H1 (cell line): Measurements from ENCODE around the gene RHBDF2.

ENCODE experiments used
- BCL11A ChIP-seq, 2 experiments: IDR thresholded peaks; one replicate each; pipeline ENCODE4 v1.6.1; 2011; ENCODE audit warnings: low read depth in 2 of 2, low read length in 2 of 2, mild to moderate bottlenecking in 2 of 2
- CHD2 ChIP-seq: IDR thresholded peaks from 2 replicates; pipeline ENCODE4 v1.6.1; 2012; ENCODE audit warnings: low read length, improper control_type of control experiment
- CREB1 ChIP-seq: IDR thresholded peaks from 2 replicates; pipeline ENCODE4 v1.6.1; 2012; ENCODE audit warnings: inconsistent platforms
- CTCF ChIP-seq, 3 experiments: IDR thresholded peaks; 1 replicate in 2 of 3; 2 replicates in 1 of 3; pipeline versions ENCODE4 v1.5.1 to v1.6.1; 2011; ENCODE audit warnings: low read length in 3 of 3, mild to moderate bottlenecking in 3 of 3, inconsistent platforms in 2 of 3, low read depth in 1 of 3, moderate library complexity in 1 of 3; ENCODE audit not compliant: insufficient read depth in 1 of 3; ENCODE audit errors: control extremely low read depth in 1 of 3
- EZH2 ChIP-seq: fragments of 200-600 bp; sonication (generic); IDR thresholded peaks from 2 replicates; pipeline ENCODE4 v1.7.1; 2012; ENCODE audit warnings: low read depth, mild to moderate bottlenecking, moderate library complexity, low read length, inconsistent platforms; ENCODE audit not compliant: severe bottlenecking
- GABPA ChIP-seq: IDR thresholded peaks from 2 replicates; pipeline ENCODE4 v1.6.1; 2011; ENCODE audit warnings: mild to moderate bottlenecking, low read length, moderate library complexity, borderline replicate concordance; ENCODE audit not compliant: insufficient read depth
- HDAC2 ChIP-seq, 2 experiments: fragments of 300-600 bp in 1 of 2; sonication (generic) in 1 of 2; IDR thresholded peaks; 2 replicates each; pipeline ENCODE4 v1.6.1; 2011 to 2012; ENCODE audit warnings: low read depth in 2 of 2, low read length in 2 of 2, mild to moderate bottlenecking in 2 of 2, moderate library complexity in 2 of 2, borderline replicate concordance in 1 of 2, inconsistent platforms in 1 of 2
- KDM1A ChIP-seq: fragments of 200-600, 300-600 bp; sonication (generic); IDR thresholded peaks from 2 replicates; pipeline ENCODE4 v1.7.1; 2016; ENCODE audit warnings: mild to moderate bottlenecking, low read length, borderline replicate concordance
- NRF1 ChIP-seq: IDR thresholded peaks from 2 replicates; pipeline ENCODE4 v1.6.1; 2011; ENCODE audit warnings: mild to moderate bottlenecking, low read depth, low read length, improper control_type of control experiment
- POLR2A ChIP-seq, 2 experiments: IDR thresholded peaks; 1 replicate in 1 of 2; 2 replicates in 1 of 2; pipeline ENCODE4 v1.6.1; 2011; ENCODE audit warnings: low read depth in 2 of 2, low read length in 2 of 2, mild to moderate bottlenecking in 2 of 2; ENCODE audit errors: control extremely low read depth in 1 of 2
- POLR2AphosphoS5 ChIP-seq: IDR thresholded peaks from 2 replicates; pipeline ENCODE4 v1.6.1; 2011; ENCODE audit warnings: low read depth, low read length
- USF2 ChIP-seq: IDR thresholded peaks from 2 replicates; pipeline ENCODE4 v1.6.1; 2011; ENCODE audit warnings: low read length, improper control_type of control experiment
- YY1 ChIP-seq: IDR thresholded peaks from 2 replicates; pipeline ENCODE4 v1.6.1; 2011; ENCODE audit warnings: low read depth, mild to moderate bottlenecking, low read length

- TF ChIP-seq USF2: no peak
- TF ChIP-seq POLR2AphosphoS5: no peak
- no peak for TF ChIP-seq GABPA
- TF ChIP-seq CTCF (IDR thresholded peaks at IDR 0.05; ENCODE audit: control extremely low read depth in 1 of 3, insufficient read depth in 1 of 3, low read depth in 1 of 3, low read length in 3 of 3): no peak
- TF ChIP-seq CREB1: no peak
- TF ChIP-seq POLR2A (IDR thresholded peaks at IDR 0.05; ENCODE audit: control extremely low read depth in 1 of 2, low read depth in 2 of 2, low read length in 2 of 2): no peak
- no peak for TF ChIP-seq YY1
- no peak for TF ChIP-seq EZH2
- no peak for TF ChIP-seq KDM1A
- no peak for TF ChIP-seq CHD2
- TF ChIP-seq BCL11A (IDR thresholded peaks at IDR 0.05; ENCODE audit: low read depth in 2 of 2, low read length in 2 of 2): no peak
- no peak for TF ChIP-seq NRF1
- TF ChIP-seq HDAC2 (IDR thresholded peaks at IDR 0.05; ENCODE audit: borderline replicate concordance in 1 of 2, low read depth in 2 of 2, low read length in 2 of 2): no peak
These were observed 7.6 kb downstream of the RHBDF2 start for GRCh38 chr17:76493505-76494167.
